Motor neuron (in vitro differentiated cells): Measurements from ENCODE around the gene PRKCB. TPM values are rescaled to one million over a fixed set of nuclear protein-coding genes. Genes with fewer than 3 reads are reported as not detected.
"Not testable (repeated sequence)": the region's sequence is repeated elsewhere in the genome, so short reads cannot be mapped to it uniquely, and the experiment has no call there.

Experiments
- ATAC-seq, 8 experiments: fragments of 200-7000 bp; cut with Tn5 transposase; replicated peaks in 6 of 8; 2 replicates each; pipeline ENCODE4 v1.8.0; 2021; ENCODE audit warnings: mild to moderate bottlenecking in 8 of 8, moderate library complexity in 8 of 8
- H3K27ac ChIP-seq, 2 donors: fragments of 250-450 bp; sonication (Bioruptor Pico); 2 replicates each; pipeline ENCODE4 v1.9.0; 2021; ENCODE audit warnings: antibody characterized with exemption in 2 of 2, mild to moderate bottlenecking in 2 of 2, moderate library complexity in 1 of 2
- H3K4me1 ChIP-seq, 2 donors: fragments of 250-450 bp; sonication (Bioruptor Pico); replicated peaks in 1 of 2; 2 replicates each; pipeline ENCODE4 v1.6.1; 2021; ENCODE audit warnings: antibody characterized with exemption in 2 of 2, mild to moderate bottlenecking in 2 of 2, moderate library complexity in 1 of 2
- H3K4me3 ChIP-seq, 5 donors: fragments of 250-450 bp; sonication (Bioruptor Pico); 2 replicates each; pipeline ENCODE4 v1.9.0; 2021; ENCODE audit warnings: antibody characterized with exemption in 5 of 5, mild to moderate bottlenecking in 5 of 5, moderate library complexity in 4 of 5
- WGBS, 10 experiments: fragments of 450-650 bp; shearing (Covaris generic); methylation state at CpG; one replicate each; pipeline ENCODE4 v1.0.0; 2022; 5-methylcytosine and 5-hydroxymethylcytosine counted together
- in situ Hi-C, 9 experiments: fragments of 400-800 bp; cut with MboI; loops; one replicate each; pipeline ENCODE4 v1.15.0; 2021; ENCODE audit warnings: low sequenced_read_pairs in 9 of 9, low pct_unique_long_range_greater_than_20kb in 2 of 9; ENCODE audit not compliant: unreplicated experiment in 9 of 9
- total RNA-seq, 8 experiments: library from RNA; unstranded; fragments of 300-600 nt; gene quantifications; 2 replicates each; pipeline versions ENCODE4 v1.2.3 to v1.2.4, GENCODE V29; 2022

PRKCB gene
- total RNA-seq, 8 experiments from 2014 or later = 0.10 to 21.0 (median 4.8) TPM

DNA sequence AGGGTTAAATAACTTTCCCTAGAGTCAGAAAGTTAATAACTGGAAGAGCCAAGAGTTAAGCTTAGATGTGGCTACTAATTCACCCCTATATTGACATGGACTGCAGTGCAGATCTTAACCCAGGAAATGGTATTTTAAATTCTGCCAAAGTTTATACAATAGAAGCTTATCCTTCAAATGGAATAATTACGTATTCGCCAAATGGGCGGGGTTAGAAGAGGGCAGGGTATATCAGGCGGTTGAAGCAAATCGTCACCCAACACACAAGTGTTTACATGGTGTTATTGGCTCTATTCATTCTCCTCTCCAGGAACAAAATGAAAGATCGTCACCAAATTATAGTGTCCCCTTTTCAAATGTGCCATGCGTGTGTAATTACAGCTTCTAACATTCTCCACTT is 182.7 kb downstream of the PRKCB start:
- no peak overlapping the region for H3K27ac ChIP-seq
- ATAC-seq = no peak
- WGBS, 10 experiments = 52 to 85% (median 77%) methylated on average over 4 to 7 of the region's 7 CpGs; no CpG with 5 or more reads in 3 of the 10 experiments
- H3K4me3 ChIP-seq = no peak overlapping the region
- H3K4me1 ChIP-seq = no peaks in the 10 kb centered on the region
- in situ Hi-C loops = loop anchor here in 5 of 9 experiments (25.0 kb wide), 2 partner anchors 206 to 281 kb away; no protein-coding TSS in a partner anchor

DNA sequence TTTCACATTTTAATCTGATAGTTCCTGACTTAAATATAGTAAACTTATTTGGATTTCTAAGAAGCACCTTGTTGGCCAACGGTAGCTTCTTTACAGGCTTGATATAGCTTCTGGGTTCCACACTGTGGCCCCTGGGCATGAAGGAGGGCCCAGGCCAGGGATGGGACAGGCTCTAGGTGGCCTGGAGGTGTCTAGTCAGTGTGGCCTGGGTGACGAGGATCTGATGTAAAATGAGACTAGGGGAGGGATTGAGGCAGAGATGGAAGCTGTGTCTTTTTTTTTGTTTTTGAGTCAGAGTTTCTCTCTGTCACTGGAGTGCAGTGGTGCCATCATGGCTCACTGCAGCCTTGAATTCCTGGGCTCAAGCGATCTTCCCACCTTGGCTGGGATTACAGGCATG is 187.0 kb downstream of the PRKCB start:
- H3K4me1 ChIP-seq = no peaks in the 10 kb centered on the region
- no peak overlapping the region for H3K27ac ChIP-seq
- no peak overlapping the region for H3K4me3 ChIP-seq
- in situ Hi-C loops = loop anchor here in 5 of 9 experiments (25.0 kb wide), 2 partner anchors 210 to 285 kb away; no protein-coding TSS in a partner anchor
- ATAC-seq = no peak
- 40 to 100% (median 90%) methylated on average over 1 of the region's 3 CpGs; no CpG with 5 or more reads in 4 of the 10 experiments for WGBS, 10 experiments

DNA sequence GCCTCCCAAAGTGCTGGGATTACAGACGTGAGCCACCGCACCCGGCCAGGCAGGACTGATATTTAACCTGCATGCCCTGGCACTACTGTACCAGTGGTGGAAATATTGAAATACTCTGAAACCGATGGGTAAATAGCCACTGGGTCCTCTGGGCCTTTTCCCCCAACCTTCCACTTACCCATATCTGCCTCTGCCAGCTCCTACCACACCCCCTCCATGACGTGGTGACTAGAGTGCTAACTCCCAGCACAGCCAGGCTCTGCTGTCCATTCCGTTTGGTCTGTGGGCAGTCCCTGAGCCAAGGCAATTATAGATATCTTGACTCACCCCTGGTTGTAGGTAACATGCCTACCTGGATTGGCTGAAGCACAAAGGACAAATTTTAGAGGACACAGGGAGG is 187.8 kb downstream of the PRKCB start:
- Histone ChIP-seq H3K27ac (no peak overlapping the region), H3K4me1 (no peaks in the 10 kb centered on the region), H3K4me3 (no peak overlapping the region)
- 0 to 83% (median 17%) methylated on average over 1 to 2 of the region's 6 CpGs; no CpG with 5 or more reads in 4 of the 10 experiments for WGBS, 10 experiments
- in situ Hi-C loops = loop anchor here in 5 of 9 experiments (25.0 kb wide), 2 partner anchors 211 to 286 kb away; no protein-coding TSS in a partner anchor
- ATAC-seq = no peak

DNA sequence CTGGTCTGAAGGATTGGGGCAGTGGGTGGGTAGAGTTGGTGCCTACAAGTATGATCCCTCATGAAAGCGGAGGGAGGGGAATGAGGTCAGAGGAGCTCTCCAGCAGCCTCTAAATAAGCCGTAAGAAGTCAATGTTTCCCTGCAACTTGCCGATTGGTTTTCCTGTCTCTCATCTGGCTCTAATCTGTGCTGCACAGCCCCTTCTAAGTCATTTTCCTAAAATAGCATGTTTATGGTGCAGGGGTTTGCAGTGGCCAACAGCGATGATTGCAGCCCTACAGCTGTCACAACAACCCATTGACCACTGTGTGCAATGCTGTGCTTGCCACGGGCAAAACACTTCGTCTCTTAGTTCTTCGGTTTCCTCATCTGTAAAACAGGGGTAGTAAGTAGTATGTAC is 189.2 kb downstream of the PRKCB start:
- no peaks in the 10 kb centered on the region for H3K4me1 ChIP-seq
- ATAC-seq = no peak
- no peak overlapping the region for H3K4me3 ChIP-seq
- 20 to 92% (median 85%) methylated on average over 1 to 6 of the region's 7 CpGs; no CpG with 5 or more reads in 3 of the 10 experiments for WGBS, 10 experiments
- in situ Hi-C loops = loop anchor here in 7 of 9 experiments (25.0 kb wide), 5 partner anchors 213 to 838 kb away; partner anchors contain the start of gene SCNN1G (in 1 of the 7)
- no peak overlapping the region for H3K27ac ChIP-seq

- no peak for ATAC-seq
- H3K4me3 ChIP-seq = no peak overlapping the region
- H3K4me1 ChIP-seq = no peaks in the 10 kb centered on the region
- WGBS, 10 experiments = 0 to 100% (median 50%) methylated on average over 1 to 7 of the region's 8 CpGs; no CpG with 5 or more reads in 1 of the 10 experiments
- H3K27ac ChIP-seq = no peak overlapping the region
- in situ Hi-C loops = loop anchor here in 4 of 9 experiments (25.0 kb wide), 4 partner anchors 290 to 840 kb away; partner anchors contain the start of gene SCNN1G (in 1 of the 4)
These were observed 191.7 kb downstream of the PRKCB start for GRCh38 chr16:24027466-24027865.

- in situ Hi-C loops = loop anchor here in 4 of 9 experiments (10.0 to 25.0 kb wide), 5 partner anchors 293 to 843 kb away; partner anchors contain the start of gene SCNN1G (in 1 of the 4)
- not testable (repeated sequence) for H3K27ac ChIP-seq, H3K4me1 ChIP-seq, ATAC-seq, H3K4me3 ChIP-seq
- 0 to 75% (median 50%) methylated on average over 1 of the region's 1 CpG; no CpG with 5 or more reads in 5 of the 10 experiments for WGBS, 10 experiments
These were observed 194.1 kb downstream of the PRKCB start for GRCh38 chr16:24029841-24030240.

- no peak overlapping the region for H3K27ac ChIP-seq
- no peak overlapping the region for H3K4me3 ChIP-seq
- WGBS, 10 experiments = 0 to 33% (median 0%) methylated on average over 1 to 2 of the region's 17 CpGs; no CpG with 5 or more reads in 6 of the 10 experiments
- H3K4me1 ChIP-seq = peaks cover 5 to 7% of the 10 kb centered on the region in 2 donors
- peak in 5 of 8 experiments; percentile 49 to 91 (median 74) for ATAC-seq
- in situ Hi-C loops = loop anchor here in 4 of 9 experiments (10.0 to 25.0 kb wide), 5 partner anchors 298 to 848 kb away; partner anchors contain the start of gene SCNN1G (in 1 of the 4)
These were observed 199.5 kb downstream of the PRKCB start for GRCh38 chr16:24035127-24035842.

GRCh38 chr16:24036038-24036543 is 200.3 kb downstream of the PRKCB start:
- Histone ChIP-seq H3K4me3 (no peak overlapping the region), H3K27ac (no peak overlapping the region), H3K4me1 (peaks cover 5 to 7% of the 10 kb centered on the region in 2 donors)
- 0 to 57% (median 13%) methylated on average over 1 of the region's 1 CpG; no CpG with 5 or more reads in 6 of the 10 experiments for WGBS, 10 experiments
- peak in 1 of 8 experiments; percentile 6 for ATAC-seq
- in situ Hi-C loops = loop anchor here in 4 of 9 experiments (10.0 to 25.0 kb wide), 5 partner anchors 299 to 849 kb away; partner anchors contain the start of gene SCNN1G (in 1 of the 4)

DNA sequence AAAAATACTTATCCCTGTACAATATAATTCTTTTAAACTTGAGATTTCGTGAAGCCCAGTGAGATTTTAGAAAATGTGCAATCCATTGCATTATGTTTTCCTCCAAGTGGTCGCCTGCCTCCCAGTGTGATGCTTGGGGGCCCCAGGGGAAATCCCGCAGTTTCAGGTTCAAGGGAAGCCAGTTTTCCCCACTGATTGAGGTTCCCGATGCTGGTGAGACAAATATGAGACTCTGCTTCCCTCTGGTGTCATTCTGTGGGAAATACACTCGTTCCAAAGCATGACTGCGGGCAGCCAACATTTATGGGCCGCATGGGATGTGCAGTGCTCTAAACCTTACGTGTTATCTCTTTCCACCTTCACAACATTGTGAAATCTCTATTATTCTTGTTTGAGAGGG is 200.8 kb downstream of the PRKCB start:
- H3K4me1 ChIP-seq = peaks cover 5 to 7% of the 10 kb centered on the region in 2 donors
- no peak overlapping the region for H3K27ac ChIP-seq
- in situ Hi-C loops = loop anchor here in 4 of 9 experiments (10.0 to 25.0 kb wide), 5 partner anchors 299 to 849 kb away; partner anchors contain the start of gene SCNN1G (in 1 of the 4)
- 0 to 34% (median 12%) methylated on average over 2 to 6 of the region's 8 CpGs; no CpG with 5 or more reads in 2 of the 10 experiments for WGBS, 10 experiments
- ATAC-seq = peak; percentile 59 to 92 (median 82)
- H3K4me3 ChIP-seq = no peak overlapping the region

DNA sequence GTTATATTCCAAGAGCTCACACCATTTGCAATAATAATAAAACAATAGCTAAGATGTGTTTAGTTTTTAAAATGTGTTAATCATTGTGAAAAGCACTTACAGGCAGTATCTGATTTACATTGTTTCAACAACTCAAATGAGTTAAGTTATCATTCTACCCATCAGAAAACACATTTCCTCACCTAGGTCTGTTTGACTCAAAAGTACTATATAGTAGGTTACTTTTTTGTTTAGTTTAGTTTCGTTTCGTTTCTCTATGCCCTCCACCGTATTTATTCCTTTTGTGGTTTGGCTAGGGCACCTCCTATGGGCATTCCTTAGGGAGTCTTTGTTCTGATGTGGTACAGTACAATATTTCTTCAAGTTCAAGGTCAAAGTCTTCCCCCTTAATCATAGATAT is 201.6 kb downstream of the PRKCB start:
- no peak for ATAC-seq

DNA sequence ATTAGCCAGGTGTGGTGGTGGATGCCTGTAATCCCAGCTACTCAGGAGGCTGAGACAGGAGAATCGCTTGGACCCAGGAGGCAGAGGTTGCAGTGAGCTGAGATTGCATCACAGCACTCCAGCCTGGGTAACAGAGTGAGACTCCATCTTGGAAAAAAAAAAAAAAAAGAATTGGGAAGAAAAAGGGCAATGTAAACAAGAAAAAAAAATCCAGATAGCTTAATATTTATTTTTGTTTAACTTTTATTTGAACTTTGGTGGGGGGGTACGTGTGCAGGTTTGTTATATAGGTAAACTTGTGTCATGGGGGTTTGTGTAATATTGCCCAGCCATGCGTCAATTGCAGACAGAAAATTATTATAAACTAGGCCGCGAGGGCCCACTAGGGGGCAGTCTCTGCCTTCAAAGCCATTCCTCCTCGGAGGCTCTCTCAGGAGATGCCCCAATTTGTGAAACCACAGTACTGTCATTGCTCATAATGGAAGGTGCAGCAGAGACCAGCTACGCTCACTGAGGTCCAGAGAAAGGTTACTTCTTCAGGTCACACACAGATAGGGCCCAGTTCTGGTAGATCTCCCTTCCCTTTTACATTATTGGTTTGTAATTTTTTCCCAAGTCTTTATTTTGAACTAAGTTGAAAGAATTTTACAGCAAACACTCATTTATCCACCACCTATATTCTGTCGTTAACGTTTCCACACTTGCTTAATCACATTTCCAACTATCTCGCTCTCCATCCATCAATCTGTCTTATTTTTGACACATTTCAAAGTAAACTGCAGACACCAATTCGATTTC is 206.2 kb downstream of the PRKCB start:
- no peak overlapping the region for H3K27ac ChIP-seq
- no peaks in the 10 kb centered on the region for H3K4me1 ChIP-seq
- ATAC-seq = peak; percentile 35 to 92 (median 54)
- in situ Hi-C loops = loop anchor here in 7 of 9 experiments (10.0 to 25.0 kb wide), 6 partner anchors 305 to 855 kb away; partner anchors contain the start of gene SCNN1G (in 1 of the 7)
- 18 to 66% (median 41%) methylated on average over 6 to 11 of the region's 11 CpGs for WGBS, 10 experiments
- H3K4me3 ChIP-seq = no peak overlapping the region

More for the DNA sequence above, 201.6 kb downstream of the PRKCB start:
- in situ Hi-C loops = loop anchor here in 4 of 9 experiments (10.0 to 25.0 kb wide), 5 partner anchors 300 to 850 kb away; partner anchors contain the start of gene SCNN1G (in 1 of the 4)
- Histone ChIP-seq H3K27ac (no peak overlapping the region), H3K4me1 (peaks cover 5 to 7% of the 10 kb centered on the region in 2 donors), H3K4me3 (no peak overlapping the region)
- 25 to 96% (median 86%) methylated on average over 3 of the region's 3 CpGs; no CpG with 5 or more reads in 6 of the 10 experiments for WGBS, 10 experiments

- in situ Hi-C loops = loop anchor here in 7 of 9 experiments (10.0 to 25.0 kb wide), 6 partner anchors 307 to 857 kb away; partner anchors contain the start of gene SCNN1G (in 1 of the 7)
- Histone ChIP-seq H3K27ac (no peak overlapping the region), H3K4me3 (no peak overlapping the region), H3K4me1 (no peaks in the 10 kb centered on the region)
- 39 to 100% (median 81%) methylated on average over 1 to 2 of the region's 2 CpGs; no CpG with 5 or more reads in 2 of the 10 experiments for WGBS, 10 experiments
- ATAC-seq = no peak
These were observed 208.7 kb downstream of the PRKCB start for GRCh38 chr16:24044467-24044866.
